GM18861 (cell line): ENCODE data around the gene BBS5.
"Not testable (repeated sequence)": the region's sequence is repeated elsewhere in the genome, so short reads cannot be mapped to it uniquely, and the experiment has no call there.

Experiments used
- ATAC-seq: cut with Tn5 transposase; IDR thresholded peaks from one replicate; pipeline ENCODE4 v1.9.1; 2021; ENCODE audit not compliant: unreplicated experiment

The BBS5 gene

DNA sequence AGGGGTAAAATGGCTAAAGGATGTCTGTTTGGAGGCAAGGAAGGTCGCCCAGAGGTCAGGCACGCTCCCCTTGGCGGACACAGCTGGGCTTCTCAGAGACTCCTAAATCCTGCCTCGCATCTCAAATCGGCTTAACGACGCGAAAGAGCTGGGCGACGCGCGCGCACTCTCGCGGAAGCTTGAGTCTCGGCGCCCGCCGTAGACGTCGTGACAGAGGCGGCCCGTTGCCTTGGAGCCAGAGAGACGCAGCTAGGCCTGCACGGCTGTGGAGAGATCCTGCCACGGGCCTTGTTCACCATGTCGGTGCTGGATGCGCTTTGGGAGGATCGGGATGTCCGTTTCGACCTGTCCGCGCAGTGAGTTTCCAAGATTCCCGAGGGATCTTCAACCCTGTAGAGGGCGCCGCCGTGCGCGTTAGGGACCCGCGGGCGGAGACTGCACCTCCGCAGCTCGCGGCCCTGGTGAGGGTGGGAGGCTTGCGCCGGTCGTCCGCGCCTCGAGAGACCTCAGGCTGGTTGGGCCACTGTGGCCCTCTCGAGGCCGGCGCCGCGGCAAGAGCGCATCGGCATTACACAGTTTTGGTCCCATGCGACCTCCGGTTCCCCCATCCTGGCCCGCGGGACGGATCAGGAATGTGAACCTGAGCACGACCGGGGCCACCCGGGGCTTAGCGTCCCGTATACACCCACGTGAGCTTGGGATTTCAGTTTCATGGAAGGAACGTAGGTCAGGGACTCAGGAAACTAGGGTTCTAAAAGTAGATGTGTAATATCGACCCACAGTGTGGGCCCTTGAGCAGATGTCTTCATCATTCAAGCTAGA, at the start of gene BBS5:
Gene BBS5 (plus strand): TSS at position 238 of the 822 bp plus-strand sequence. CDS start 60 bp downstream, at position 298.
- ATAC-seq = peak; percentile 90

DNA sequence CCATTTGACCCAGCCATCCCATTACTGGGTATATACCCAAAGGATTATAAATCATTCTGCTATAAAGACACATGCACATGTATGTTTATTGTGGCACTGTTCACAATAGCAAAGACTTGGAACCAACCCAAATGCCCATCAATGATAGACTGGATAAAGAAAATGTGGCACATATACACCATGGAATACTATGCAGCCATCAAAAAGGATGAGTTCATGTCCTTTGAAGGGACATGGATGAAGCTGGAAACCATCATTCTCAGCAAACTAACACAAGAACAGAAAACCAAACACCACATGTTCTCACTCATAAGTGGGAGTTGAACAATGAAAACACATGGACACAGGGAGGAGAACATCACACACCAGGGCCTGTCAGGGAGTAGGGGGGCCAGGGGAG, 47.5 kb upstream of the BBS5 start:
- not testable (repeated sequence) for ATAC-seq

DNA sequence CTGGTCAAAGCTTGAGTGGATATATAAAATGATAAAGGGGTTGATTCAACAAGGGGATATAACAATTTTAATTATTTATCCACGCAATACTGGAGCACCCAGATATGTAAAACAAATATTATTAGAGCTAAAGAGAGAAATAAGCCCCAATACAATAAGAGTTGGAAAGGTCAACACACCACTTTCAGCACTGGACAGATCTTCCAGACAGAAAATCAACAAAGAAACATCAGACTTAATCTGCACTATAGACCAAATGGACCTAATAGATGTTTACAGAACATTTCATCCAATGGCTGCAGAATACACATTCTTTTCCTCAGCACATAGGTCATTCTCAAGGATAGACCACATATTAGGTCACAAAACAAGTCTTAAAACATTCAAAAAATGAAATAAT, 45.1 kb upstream of the BBS5 start:
- not testable (repeated sequence) for ATAC-seq

GRCh38 chr2:169438466-169439072, 40.7 kb upstream of the BBS5 start:
- ATAC-seq = no peak

DNA sequence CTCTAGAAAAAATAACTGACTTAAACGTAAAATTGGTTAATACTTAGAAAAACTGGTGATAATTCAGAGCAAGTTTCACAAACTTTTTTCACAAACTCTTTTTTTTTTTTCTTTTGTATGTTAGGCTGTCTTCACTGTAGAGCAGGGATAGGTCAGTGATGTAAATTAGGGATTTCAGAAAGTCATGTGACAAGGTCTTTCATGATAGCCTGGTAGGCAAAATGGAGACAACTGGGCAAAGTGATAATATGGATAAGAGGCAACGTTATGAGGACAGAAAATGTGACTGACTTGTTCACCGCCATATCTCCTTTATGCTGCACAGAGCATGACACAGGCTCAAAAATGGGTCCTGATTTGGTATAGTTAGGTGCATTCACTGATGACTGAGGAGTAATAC, 39.4 kb upstream of the BBS5 start:
- no peak for ATAC-seq

GRCh38 chr2:169446452-169446851, 32.8 kb upstream of the BBS5 start:
- no peak for ATAC-seq

DNA sequence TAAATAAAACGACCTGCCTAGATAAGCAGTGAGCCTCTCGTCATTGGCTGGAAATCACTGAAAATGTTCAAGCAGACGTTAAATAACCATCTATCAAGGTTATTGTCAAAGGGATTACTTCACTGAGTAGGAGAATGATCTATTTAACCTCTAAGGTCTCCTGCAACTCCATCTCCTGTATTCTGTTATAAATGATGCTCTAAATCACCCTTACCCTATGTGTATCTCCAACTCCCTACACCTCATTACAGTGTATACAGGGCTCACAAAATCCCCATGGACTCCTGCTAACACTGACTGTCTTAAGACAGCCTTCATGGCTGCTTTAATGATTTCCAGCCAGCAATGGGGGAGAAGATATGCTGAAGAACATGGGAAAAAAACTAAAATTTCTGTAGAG, 31.0 kb upstream of the BBS5 start:
- ATAC-seq = no peak

DNA sequence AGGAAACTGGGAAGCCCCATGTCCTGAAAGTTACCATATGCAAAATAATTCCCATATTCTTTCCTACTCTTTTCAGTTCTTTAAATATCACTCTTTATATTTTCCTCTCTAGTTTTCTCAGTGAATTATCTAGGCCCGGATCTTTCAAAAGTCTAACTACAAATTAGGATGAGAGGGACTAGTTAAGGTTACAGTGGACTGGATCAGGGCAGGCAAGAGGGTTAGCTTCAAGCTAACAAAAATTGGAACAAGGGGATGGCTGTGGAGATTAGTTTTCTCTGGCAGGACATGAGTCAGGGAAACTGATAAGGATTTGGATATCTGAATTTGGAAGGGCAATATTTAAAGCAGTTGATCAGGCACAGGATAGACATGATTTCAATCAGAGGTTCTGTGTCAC, 30.4 kb upstream of the BBS5 start:
- no peak for ATAC-seq

GRCh38 chr2:169452080-169452479, 27.2 kb upstream of the BBS5 start:
- ATAC-seq = no peak

DNA sequence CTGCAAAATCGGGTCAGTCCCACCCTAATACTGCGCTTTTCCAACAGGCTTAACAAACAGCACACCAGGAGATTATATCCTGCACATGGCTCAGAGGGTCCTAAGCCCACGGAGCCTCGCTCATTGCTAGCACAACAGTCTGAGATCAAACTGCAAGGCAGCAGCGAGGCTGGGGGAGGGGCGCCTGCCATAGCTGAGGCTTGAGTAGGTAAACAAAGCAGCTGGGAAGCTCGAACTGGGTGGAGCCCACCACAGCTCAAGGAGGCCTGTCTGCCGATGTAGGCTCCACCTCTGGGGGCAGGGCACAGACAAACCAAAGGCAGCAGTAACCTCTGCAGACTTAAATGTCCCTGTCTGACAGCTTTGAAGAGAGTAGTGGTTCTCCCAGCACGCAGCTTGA, 26.2 kb upstream of the BBS5 start:
- not testable (repeated sequence) for ATAC-seq

DNA sequence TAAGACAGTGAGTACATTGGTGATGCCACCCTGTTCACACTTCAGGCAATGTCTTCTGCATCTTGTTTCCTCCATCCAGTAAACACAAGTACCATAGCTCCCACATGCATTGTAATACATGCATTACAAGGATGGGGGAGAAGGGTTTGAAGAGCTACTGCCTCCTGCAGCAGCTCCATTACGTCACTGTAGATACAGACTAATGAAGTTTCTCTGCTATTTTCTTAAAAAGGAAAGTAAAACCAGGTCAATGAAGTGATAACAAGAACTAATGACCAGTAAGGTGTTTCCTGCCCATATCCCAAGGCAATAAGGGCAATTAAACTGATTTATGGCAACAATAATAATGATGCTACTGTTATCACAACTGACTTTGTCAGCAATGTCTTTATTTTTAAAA, 18.2 kb upstream of the BBS5 start:
- no peak for ATAC-seq

- no peak for ATAC-seq
These were observed 16.2 kb upstream of the BBS5 start for GRCh38 chr2:169462896-169463695.

GRCh38 chr2:169464466-169464865, 14.8 kb upstream of the BBS5 start:
- no peak for ATAC-seq

DNA sequence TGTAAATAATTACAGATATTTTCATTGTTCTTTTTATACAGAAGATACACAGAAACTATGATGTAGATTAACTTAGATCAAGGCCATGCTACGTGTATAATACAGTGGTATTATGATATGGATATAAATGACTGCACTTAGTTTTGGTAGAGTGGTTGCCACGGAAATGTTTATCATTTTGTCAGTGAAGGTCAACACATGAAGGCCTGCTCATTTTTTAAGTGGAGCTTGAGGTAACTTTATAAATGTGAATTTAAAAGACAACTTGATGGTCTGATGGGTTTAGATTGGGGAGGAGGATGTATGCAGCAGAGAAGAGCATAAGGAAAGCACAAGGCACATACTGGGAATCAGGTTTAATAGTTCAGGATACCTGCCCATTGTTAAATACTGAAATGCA, 14.4 kb upstream of the BBS5 start:
- no peak for ATAC-seq

- ATAC-seq = no peak
These were observed 10.5 kb upstream of the BBS5 start for GRCh38 chr2:169468841-169469240.

DNA sequence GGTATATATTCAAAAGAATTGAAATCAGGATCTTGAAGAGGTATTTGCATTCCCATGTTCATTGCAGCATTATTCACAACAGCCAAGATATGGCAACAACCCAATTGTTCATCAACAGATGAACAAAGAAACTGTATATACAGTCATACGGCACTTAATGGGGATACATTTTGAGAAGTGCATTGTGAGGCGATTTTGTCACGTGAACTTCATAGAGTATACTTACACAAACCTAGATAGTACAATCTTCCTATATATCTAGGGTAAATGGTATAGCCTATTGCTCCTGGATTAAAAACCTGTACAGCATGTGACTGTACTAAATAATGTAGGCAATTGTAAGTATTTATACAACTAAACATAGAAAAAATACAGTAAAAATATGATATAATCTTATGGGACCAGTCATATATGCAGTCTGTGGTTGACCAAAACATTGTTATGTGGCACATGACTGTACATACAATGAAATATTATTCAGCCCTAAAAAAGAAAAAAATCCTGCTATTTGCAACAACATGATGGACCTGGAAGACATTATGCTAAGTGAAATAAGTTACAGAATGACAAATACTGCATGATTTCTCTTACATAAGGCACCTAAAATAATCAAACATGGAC, 9.2 kb upstream of the BBS5 start:
- ATAC-seq = no peak

DNA sequence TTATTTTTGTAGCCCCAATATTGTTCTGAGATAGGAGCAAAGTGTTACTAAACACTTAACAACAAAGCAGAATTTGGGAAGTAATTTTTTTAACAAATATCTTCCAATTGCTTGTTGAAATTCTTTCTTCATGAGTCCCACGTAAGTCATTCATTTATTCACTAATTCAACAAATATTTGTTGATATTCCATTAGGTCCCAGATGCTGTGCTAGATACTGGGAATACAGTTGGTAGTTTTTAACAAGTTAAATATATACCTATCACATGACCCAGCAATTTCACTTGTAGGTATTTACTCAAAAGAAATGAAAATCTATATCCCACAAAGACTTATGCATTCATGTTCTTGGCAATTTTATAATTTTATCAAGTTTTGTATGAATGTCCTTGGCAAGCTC, 7.0 kb upstream of the BBS5 start:
- no peak for ATAC-seq

DNA sequence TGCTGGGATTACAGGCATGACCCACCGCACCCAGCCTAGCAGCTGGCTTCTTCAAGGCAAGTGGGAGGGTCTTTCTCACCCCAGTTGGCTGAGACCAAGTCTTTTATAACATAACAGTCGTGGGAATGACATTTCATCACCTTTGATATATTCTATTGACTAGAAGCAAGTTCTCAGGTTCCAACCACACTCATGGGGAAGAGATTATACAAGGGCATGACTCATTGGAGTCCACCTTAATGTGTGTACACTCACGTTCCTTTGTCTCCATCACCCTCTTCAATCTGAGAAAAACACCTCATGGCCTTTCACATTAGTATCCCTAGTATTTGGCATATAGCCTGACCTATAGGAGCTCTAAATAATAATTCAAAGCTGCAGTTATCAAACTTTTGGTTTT, 2.8 kb upstream of the BBS5 start:
- no peak for ATAC-seq

GRCh38 chr2:169478339-169478738, 955 bp upstream of the BBS5 start:
- no peak for ATAC-seq

GRCh38 chr2:169478745-169479256, 493 bp upstream of the BBS5 start:
- ATAC-seq = no peak

- no peak for ATAC-seq
These were observed 778 bp downstream of the BBS5 start for GRCh38 chr2:169480079-169480465.
